Measurements from ENCODE around the gene HMGN5.

GRCh38 chrX:81205551-81205950 is 3.8 kb upstream of the HMGN5 start:
- TF ChIP-seq POLR2AphosphoS5 (IDR thresholded peaks at IDR 0.05; ENCODE audit: low read depth, low read length) (no peak), POLR2A (IDR thresholded peaks at IDR 0.05; ENCODE audit: control extremely low read depth in 1 of 2, low read depth in 2 of 2, low read length in 2 of 2) (no peak), YY1 (IDR thresholded peaks at IDR 0.05; ENCODE audit: low read depth, low read length) (no peak), EP300 (IDR thresholded peaks at IDR 0.05; ENCODE audit: borderline replicate concordance in 1 of 2, low read depth in 2 of 2, low read length in 2 of 2) (no peak), EZH2 (IDR thresholded peaks at IDR 0.05; ENCODE audit: low read depth, low read length, severe bottlenecking) (no peak), EGR1 (IDR thresholded peaks at IDR 0.05; ENCODE audit: borderline replicate concordance, low read depth, low read length) (no peak), GABPA (IDR thresholded peaks at IDR 0.05; ENCODE audit: borderline replicate concordance, insufficient read depth, low read length) (no peak), RNF2 (IDR thresholded peaks at IDR 0.05; ENCODE audit: borderline replicate concordance, low read depth, low read length, missing control alignments, poor library complexity, severe bottlenecking) (no peak), BCL11A (IDR thresholded peaks at IDR 0.05; ENCODE audit: low read depth in 2 of 2, low read length in 2 of 2) (no peak), NRF1 (IDR thresholded peaks at IDR 0.05; ENCODE audit: low read depth, low read length) (no peak), CHD2 (IDR thresholded peaks at IDR 0.05; ENCODE audit: low read length) (no peak), ZNF274 (IDR thresholded peaks at IDR 0.05; ENCODE audit: borderline replicate concordance, extremely low read depth, low read length) (no peak)
- TF ChIP-seq, protein P1, sequence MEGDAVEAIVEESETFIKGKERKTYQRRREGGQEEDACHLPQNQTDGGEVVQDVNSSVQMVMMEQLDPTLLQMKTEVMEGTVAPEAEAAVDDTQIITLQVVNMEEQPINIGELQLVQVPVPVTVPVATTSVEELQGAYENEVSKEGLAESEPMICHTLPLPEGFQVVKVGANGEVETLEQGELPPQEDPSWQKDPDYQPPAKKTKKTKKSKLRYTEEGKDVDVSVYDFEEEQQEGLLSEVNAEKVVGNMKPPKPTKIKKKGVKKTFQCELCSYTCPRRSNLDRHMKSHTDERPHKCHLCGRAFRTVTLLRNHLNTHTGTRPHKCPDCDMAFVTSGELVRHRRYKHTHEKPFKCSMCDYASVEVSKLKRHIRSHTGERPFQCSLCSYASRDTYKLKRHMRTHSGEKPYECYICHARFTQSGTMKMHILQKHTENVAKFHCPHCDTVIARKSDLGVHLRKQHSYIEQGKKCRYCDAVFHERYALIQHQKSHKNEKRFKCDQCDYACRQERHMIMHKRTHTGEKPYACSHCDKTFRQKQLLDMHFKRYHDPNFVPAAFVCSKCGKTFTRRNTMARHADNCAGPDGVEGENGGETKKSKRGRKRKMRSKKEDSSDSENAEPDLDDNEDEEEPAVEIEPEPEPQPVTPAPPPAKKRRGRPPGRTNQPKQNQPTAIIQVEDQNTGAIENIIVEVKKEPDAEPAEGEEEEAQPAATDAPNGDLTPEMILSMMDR (IDR thresholded peaks at IDR 0.05; ENCODE audit: control extremely low read depth in 1 of 3, insufficient read depth in 1 of 3, low read depth in 1 of 3, low read length in 3 of 3), result no peak

Data from H1 (cell line).